HG03139 (cell line): Measurements from ENCODE around the gene KCNF1.
"Not testable (repeated sequence)": the region's sequence is repeated elsewhere in the genome, so short reads cannot be mapped to it uniquely, and the experiment has no call there.

Experiments used
- ATAC-seq: cut with Tn5 transposase; IDR thresholded peaks from one replicate; pipeline ENCODE4 v1.9.1; 2021; ENCODE audit not compliant: unreplicated experiment

KCNF1 gene

DNA sequence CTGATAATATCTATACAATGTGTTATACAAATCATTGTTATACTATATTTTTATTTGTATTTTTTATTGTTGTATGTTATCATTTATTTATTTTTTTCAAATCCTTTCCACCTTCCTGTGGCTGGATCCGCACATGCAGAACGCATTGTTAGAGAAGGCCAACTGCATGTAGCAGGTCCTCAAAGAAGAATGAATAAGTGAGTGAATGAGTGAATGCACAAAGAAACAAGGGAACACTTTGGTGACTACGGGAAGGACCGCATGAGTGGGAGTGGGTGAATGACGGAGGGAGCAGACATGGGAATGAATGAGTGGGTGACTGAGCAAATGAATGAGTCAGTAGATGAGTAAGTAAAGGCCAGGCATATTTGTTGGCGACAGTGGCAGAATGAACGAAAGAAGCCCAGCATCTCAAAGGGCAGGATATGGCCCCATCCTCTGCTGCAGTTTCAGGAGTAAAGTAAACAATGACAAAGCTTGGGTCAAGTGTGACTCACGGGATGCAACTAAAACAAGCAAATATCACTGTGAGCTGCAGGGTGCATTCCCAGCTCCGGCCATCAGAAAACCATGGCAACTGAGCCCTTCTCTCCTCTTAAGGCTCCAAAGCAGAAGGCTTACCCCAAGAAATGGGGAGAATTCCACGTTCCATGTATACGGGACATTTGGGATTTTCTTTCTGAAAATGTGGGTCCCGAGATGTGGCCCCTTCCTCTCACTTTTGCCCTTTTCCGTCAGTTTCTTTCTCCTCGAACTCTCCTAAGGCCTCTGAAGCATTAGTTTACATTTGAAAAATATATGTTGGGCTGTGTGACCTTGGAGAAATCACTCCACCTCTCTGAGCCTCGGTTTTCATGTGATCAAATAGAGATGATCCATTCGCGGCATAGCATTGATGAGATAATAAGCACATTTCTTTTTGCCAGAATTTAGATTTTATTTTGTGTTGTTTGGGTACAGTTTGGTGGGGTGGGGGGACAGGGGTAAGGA, 24.5 kb downstream of the KCNF1 start:
- ATAC-seq: no peak

DNA sequence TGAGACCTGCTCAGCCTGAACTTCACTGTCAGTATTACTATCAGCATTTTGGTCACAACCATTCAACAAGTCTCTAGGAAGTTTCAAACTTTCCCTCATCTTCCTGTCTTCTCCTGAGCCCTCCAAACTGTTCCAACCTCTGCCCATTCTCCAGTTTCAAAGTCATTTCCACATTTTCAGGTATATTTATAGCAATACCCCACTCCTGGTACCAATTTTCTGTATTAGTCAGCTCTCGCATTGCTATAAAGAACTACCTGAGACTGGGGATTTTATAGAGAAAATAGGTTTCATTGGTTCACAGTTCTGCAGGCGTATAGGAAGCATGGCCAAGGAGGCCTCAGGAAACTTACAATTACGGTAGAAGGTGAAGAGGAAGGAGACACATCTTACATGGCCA, 27.3 kb downstream of the KCNF1 start:
- ATAC-seq: no peak

DNA sequence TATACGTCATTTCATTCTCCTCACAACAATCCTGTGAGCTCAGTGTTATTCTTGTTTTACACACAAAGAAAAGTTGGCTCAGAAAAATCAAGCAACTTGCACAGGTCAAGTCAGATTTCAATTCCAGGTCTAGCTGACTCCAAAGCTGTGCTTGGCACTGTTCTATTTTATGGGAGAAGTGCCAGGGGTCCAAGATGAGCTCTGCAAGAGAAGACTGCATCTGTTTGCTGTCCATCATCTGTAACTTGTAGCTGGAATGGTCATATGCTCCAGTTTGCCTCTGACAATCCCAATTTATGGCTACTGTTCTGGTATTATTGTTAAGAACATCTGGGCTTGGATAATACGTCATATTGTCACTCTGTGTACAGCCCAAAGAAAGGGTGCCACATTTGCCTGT, 28.9 kb downstream of the KCNF1 start:
- ATAC-seq: no peak

DNA sequence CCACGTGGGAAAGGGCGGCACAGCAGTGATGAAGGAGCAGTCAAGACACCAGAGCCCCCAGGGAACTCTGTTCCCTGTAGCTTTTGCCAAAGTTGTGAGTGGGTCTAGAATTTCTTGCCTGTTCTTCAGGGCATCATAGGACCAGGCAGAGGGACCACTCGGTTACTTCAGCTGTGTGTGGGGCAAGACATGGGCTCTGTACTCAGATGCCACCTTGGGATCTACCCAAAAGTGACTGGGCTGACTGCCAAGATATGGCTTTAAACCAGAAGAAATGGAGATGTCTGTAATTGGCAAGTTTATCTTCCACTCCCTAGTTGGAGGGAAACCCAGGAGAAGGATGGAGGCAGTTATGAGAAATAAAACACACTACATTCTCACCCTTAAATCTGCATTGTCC, 29.6 kb downstream of the KCNF1 start:
- ATAC-seq: no peak

DNA sequence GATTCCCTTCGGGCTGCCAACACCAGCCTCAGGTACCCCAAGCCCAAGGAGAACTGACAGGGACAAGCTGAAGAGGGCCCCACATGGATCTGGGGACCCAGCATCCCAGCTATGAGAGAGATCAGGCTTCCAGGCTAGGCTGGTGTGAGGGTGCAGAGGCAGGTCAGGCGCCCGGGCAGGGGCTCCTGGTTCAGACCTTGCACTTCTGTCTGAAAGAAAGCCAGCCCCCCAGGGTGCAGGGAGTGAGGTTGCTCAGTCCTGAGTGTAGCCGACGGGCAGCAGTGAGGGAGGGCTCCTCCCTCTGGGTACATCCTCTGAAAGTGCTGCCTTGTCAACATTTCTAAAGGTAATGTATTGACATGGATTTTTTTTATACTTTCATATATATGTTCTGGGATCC, 33.1 kb downstream of the KCNF1 start:
- no peak for ATAC-seq

DNA sequence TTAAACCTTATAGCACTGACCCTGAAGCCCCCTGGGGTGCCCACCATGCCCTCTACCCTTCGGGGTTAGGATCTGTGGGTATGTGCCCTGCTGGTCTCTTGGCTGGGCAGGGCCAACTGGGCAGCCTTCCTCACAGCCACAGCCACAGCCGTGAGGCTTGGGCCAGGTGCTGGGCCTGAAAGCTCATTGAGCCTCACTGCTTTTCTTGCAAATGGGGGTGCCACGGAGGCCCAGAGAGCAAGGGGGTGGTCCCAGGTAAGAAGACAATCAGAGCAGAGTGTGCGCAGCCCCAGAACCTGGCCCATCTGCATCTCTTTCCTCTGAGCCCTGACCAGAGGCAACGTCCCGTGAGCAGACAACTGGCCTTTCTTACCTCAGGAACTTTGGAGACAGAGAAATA, 34.7 kb downstream of the KCNF1 start:
- no peak for ATAC-seq

DNA sequence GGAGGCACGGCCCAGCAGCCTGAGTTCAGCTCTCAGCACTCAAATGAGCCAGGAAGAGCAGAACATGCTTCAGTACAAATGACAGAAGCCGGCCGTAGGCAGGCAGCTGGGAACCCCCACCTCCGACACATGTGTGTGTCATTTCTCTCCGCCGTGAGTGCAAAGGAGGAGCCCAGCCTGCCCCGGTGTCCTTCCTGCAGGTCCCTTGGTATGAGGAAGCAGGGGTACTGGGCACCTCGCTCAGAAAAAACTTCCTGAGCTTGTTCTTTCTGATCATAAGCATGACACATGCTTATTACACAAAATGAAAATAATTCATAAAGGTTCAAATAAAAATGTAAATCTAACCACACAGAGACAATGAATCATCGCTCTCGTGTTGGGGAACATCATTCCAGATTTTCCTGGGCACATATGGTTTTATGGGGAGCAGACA, 35.3 kb downstream of the KCNF1 start:
- ATAC-seq: no peak

DNA sequence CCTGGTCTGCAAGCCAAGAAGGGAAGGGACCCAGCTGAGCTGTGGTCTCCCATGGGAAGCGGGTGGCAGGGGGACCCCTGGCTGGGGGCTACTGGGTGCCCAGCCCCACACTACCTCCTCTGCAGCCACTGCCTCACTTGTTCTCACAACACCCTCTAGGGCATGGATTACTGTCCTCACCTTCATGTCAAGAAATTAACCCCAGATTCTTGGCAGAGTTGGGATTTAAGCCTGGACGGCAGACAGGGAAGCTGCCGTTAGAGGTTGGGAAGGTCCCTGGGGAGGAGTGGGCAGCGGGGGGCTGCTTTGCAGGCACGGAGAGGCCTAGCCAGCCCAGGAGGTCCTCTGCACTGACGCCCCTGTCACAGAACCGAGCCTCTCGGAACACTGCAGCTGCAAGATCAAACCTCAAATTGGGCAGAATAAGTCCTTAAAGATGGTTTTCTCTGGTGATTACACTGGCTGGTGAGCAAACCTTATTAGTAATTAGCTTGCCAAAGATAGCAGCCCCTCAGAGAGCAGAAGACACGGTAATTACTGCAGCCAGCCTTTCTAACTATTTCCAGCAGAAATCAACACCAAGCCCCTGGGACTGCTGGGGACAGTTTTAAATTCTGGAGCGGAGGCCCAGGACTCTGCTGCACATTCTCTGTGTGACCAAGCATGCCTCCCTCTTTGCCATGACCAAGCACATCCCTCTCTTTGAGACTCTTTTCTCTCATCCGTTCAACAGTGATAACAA, 35.9 kb downstream of the KCNF1 start:
- no peak for ATAC-seq

DNA sequence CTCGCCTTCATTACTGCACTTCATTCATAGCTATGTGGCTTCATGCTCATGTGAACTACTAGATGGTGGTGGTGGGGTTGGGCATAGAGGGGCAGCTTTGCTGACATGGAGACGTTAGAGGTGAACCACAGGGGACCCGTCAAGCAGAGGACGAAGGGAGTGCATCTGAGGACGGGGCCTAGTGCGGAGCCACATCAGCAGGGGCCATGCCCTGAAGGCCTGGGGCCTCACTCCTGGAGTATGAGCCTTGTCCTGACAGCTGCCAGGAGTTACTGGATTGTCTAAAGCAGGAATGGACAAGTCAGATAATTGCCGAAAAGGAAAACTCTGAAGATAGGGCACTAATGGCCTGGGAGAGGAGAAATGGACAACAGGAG, 36.4 kb downstream of the KCNF1 start:
- ATAC-seq: no peak

DNA sequence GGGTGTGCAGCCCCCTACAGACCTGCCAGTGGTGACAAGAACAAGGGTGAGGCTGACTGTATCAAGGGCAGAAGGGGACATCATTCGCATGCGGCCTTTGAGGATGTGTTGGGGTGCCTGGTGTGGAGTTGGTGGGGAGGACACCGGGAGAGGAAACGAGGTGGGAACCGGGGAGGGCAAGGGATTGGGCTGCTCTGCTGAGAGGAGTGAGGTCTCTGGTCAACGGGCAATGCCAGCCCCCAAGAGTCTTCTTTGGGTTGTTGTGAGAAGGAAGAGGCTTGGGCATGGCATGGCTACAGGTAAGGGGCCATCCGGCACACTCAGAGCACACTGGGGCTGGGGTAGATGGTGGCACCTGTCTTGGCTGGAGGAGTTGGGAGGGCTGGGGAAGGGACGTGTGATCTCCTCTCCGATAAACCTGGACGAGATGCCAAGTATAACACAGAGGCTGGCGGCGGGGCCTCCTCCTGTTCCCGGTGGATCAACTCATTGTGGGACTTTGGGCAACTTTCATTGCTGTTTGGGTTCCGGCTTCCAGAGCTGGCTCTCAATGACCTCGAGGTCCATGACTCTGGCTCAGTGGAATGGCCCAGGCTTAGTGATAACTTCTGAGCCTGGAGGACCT, 37.0 kb downstream of the KCNF1 start:
- no peak for ATAC-seq

DNA sequence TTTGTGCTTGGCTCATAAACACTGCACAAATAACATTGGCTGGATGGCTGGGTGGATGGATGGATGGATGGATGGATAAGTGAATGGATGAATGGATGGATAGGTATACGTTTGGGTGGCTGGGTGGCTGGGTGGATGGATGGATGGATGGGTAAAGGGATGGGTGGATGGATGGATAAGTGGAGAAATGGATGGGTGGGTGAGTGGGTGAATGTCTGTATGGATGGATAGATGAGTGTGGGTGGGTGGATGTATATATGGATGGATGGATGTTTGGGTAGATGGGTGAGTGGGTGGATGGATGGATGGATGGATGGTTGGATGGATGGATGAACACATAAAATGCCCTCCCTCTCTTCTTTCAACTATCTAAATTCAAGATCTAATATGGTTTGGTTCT, 38.1 kb downstream of the KCNF1 start:
- no peak for ATAC-seq

DNA sequence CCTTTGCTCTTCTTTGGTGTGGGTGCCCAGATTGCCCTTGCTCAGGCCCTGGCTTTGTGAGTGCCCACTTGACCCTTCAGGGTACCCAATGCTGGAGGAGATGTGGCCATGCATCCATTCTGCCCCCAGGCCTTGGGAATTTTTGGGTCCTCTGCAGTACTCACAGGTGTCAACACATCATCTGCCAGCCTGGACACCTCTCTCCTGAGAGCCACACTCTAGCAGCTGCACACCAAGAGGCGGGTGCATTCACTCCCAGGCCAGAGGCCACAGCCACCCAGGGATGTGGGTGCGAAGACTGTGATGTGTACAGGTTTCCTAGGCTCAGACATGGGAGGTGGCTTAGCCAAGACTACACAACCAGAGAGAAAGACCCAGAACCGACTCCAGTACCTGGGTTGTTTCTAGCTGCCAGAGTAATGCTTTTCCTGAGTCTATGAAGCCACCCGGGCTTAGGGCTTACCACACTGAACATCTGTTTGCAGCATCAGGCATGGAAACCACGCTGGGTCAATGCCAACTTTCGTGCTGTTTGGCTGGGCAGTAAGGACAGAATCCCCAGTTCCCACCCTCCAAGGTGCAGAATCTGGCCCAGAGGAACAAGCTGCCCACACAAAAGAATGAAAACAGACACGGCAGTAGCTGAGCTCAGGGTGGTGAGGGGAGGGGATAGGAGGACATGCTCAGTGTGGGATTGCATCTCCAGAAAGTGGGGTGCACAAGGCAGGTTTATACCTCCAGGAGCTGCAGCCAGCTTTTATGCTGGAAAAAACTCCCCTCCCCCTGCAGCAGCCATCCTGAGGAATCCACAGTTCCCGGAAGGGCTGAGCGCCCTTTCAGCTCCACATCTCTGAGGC, 40.1 kb downstream of the KCNF1 start:
- ATAC-seq: no peak

DNA sequence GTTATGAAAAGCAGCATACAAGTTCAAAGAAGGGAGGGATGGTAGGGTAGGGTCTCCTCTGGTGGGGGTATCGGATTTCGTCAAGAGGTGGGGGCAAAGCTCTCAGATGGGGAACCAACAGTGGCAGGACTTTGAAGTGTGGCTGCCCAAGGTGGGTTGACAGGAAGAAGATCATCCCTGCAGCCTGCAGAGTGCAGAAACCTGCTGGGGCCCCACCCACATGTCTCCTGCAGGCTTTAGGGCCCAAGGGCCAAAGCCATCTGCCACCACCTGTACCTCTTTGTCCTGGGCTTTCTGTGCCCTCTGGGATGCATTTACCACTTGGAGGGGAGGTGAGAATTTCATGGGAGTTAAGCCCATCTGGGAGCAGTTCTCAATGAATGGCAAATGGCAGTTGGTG, 42.7 kb downstream of the KCNF1 start:
- no peak for ATAC-seq

DNA sequence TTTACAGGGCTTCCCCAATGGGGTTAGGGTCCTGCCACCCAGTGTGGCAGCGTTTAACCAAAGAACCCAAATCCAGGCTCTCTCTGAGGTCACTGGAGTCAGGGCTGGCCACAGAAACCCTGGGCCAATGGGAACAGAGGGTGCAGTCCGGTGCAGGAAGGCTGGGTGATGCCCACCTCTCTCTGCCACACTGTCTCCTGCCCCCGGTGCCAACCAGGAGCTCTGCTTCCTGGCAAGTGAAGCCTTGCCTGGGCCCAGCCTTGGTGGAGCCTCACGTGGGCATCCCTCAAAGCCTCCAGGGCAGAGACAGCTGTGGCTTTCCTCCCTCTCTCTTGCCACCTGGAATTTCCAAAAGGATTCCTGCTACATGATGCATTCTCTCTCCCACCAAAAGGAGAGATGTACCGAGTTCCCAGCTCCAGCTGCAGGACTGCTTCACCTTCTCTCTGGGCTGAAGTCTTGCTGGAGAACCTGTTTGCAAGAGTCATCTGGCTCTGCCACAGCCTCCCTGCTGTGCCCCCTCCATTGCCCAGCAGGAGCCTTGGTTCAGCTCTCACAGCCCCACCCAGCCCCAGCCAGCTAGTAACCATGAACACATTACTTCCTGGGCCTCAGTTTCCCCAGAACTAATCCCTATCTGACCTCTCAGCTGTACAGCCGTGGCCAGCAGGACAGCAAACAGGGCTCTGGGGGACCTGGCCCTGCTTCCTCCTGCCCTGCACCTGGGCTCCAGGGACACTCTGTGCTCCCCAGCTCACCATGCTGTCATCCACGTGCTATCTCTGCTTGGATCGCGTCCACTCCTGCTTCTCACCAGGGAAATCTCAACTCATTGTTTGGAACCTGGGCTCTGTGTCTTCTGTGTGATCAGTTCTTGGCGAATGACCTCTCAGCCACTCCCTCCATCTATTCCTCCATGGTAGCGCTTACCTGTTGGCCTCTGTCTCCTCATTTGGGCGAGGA, 43.4 kb downstream of the KCNF1 start:
- no peak for ATAC-seq

DNA sequence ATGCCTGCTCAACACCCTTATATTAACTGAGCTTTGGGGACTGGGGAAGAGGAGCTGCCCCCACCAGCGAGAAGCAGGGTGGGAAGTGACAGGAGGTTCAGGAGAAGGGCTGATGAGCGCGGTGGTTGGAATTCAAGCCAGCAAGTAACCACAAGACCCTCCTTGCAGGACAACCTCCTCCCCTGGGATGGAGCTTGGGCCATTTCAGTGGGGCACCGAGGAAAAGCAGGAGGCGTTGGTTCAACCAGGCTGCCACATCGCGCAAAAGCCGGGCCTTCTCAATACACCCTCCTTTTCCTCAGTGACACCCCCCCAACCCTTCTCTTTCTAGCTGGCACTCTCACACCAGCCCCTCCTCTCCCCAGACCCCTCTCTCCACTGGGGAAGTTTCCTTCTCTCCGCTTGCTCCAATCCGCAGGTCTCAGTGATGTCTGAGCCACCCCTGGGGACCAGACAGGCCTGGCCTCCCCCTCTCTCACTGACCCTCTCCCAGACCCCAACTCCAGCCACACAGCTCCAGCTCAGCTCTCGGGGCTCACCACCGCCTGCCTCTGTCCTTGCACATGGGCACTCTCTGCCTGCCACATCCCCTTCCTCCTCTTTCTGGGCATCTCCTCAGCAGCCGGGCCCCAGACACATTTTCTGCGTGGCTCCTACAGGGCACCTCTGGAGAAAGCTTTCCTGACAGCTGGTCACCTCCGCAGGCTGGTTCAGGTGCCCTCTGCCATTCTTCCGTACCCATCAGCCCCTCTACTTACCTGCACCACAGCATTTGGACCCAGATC, 44.5 kb downstream of the KCNF1 start:
- ATAC-seq: no peak

DNA sequence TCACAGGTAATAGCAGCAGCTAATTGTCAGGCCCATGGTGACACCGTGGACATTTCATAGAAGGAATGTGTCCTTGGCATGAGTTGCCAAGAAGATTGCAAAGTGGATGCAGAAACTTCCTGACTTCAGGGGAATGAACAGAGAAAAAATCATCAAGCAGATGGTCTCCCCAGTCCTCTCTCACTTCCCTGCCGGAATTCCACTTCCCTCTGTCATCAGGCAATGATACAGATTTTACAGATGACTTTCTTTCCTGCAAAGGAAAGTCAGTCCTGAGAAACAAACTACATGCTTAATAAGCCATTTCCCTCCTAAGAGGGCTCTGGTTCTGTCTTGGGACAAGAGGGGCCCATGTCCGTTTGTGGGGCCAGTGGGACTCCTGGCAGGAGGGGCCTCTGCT, 45.7 kb downstream of the KCNF1 start:
- no peak for ATAC-seq

DNA sequence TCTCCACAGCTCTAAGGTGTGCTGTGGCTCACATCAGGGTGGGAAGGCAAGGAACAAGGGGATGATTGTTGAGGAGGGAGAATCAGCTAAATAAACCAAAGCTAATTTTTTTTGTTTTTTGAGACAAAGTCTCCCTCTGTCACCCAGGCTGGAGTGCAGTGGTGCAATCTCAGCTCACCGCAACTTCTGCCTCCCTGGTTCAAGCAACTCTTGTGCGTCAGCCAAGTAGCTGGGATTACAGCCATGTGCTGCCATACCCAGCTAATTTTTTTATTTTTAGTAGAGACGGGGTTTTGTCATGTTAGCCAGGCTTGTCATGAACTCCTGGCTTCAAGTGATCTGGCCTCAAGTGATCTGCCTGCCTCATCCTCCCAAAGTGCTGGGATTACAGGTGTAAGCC, 46.7 kb downstream of the KCNF1 start:
- ATAC-seq: not testable (repeated sequence)

DNA sequence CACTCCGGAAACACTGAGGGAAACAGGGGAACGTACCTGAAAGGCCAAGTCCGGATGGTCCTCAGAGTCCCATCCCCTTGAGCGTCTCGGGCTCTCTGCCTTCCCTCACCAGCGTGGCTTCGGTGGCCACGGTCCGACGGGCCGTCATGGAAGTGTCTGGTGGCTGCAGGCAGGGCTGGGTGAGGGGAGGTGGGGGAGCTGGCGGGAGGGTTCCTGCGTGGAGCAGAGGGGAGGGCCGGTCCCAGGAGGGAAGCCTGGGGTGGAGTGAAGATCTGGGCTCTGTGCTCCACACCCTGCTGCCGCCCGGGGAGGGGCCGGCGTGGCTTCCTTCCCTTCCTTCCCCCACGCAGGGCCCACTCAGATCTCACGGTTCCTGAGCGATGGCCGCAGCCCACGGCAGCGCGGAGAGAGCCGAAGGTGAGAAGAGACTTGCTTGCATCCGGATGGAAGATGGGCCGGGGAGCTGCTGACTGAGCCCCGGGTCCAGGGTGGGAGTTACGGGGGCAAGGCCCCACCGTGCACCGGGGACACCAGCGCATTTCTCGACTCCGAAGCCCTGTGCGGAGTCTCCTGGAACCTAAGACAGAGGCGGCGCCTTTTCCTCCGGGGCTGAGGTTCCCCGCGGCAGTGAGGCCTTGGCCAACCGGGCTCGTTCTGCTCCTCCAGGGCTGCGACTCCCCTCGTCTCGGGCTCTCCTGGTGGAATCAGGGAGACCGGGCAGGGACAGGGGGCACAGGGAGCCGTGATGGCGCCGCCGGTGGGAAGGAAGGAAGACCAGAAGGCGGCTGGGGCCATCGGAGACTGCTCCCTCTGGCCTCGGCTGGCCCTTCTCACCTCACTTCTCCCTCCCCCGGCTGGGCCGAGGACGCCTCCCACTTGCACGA, 49.1 kb downstream of the KCNF1 start:
- ATAC-seq: no peak
